ENCODE measurements around the gene SCAMP4. TPM values are rescaled to one million over a fixed set of nuclear protein-coding genes. Genes with fewer than 3 reads are reported as not detected.

SCAMP4 gene
- total and polyA plus RNA-seq, 9 donors = 14.9 to 45.3 (median 31.7) TPM

GRCh38 chr19:1911995-1912394, 6.8 kb downstream of the SCAMP4 start:
- no peak overlapping the region for H3K4me3 ChIP-seq (ENCODE audit: low read length)
- 94% methylated on average over 37 of the region's 37 CpGs for WGBS (ENCODE audit: insufficient coverage)
- no peaks in the 10 kb centered on the region for H3K27me3 ChIP-seq (ENCODE audit: control insufficient read depth, insufficient read depth, low read length)
- peaks cover 21% of the 10 kb centered on the region for H3K36me3 ChIP-seq (ENCODE audit: control insufficient read depth, insufficient read depth, low read length)
- peaks cover 16% of the 10 kb centered on the region for H3K4me1 ChIP-seq (ENCODE audit: control insufficient read depth, insufficient read depth, low read length)
- H3K27ac ChIP-seq (ENCODE audit: low read length) = no peak overlapping the region
- DNase-seq = no peak
- H3K9me3 ChIP-seq (replicated peaks; ENCODE audit: control insufficient read depth, low read depth, low read length) = no peaks in the 10 kb centered on the region

GRCh38 chr19:1912760-1913505, 7.7 kb downstream of the SCAMP4 start:
- H3K9me3 ChIP-seq (replicated peaks; ENCODE audit: control insufficient read depth, low read depth, low read length) = no peaks in the 10 kb centered on the region

GRCh38 chr19:1913781-1914577, 8.8 kb downstream of the SCAMP4 start:
- peaks cover 34% of the 10 kb centered on the region for H3K36me3 ChIP-seq (ENCODE audit: control insufficient read depth, insufficient read depth, low read length)
- no peaks in the 10 kb centered on the region for H3K27me3 ChIP-seq (ENCODE audit: control insufficient read depth, insufficient read depth, low read length)
- H3K4me1 ChIP-seq (ENCODE audit: control insufficient read depth, insufficient read depth, low read length) = peaks cover 8% of the 10 kb centered on the region
- WGBS (ENCODE audit: insufficient coverage) = 88% methylated on average over 22 of the region's 23 CpGs
- no peak overlapping the region for H3K27ac ChIP-seq (ENCODE audit: low read length)
- DNase-seq = no peak
- no peaks in the 10 kb centered on the region for H3K9me3 ChIP-seq (replicated peaks; ENCODE audit: control insufficient read depth, low read depth, low read length)
- no peak overlapping the region for H3K4me3 ChIP-seq (ENCODE audit: low read length)

More at GRCh38 chr19:1912760-1913505, 7.7 kb downstream of the SCAMP4 start:
- no peak for DNase-seq
- Histone ChIP-seq H3K4me3 (ENCODE audit: low read length) (no peak overlapping the region), H3K4me1 (ENCODE audit: control insufficient read depth, insufficient read depth, low read length) (peaks cover 9% of the 10 kb centered on the region), H3K27ac (ENCODE audit: low read length) (no peak overlapping the region), H3K36me3 (ENCODE audit: control insufficient read depth, insufficient read depth, low read length) (peaks cover 28% of the 10 kb centered on the region), H3K27me3 (ENCODE audit: control insufficient read depth, insufficient read depth, low read length) (no peaks in the 10 kb centered on the region)
- 97% methylated on average over 76 of the region's 77 CpGs for WGBS (ENCODE audit: insufficient coverage)

GRCh38 chr19:1914826-1915341, 9.7 kb downstream of the SCAMP4 start:
- DNase-seq = no peak
- Histone ChIP-seq H3K9me3 (replicated peaks; ENCODE audit: control insufficient read depth, low read depth, low read length) (no peaks in the 10 kb centered on the region), H3K4me1 (ENCODE audit: control insufficient read depth, insufficient read depth, low read length) (no peaks in the 10 kb centered on the region), H3K27ac (ENCODE audit: low read length) (no peak overlapping the region), H3K36me3 (ENCODE audit: control insufficient read depth, insufficient read depth, low read length) (peaks cover 37% of the 10 kb centered on the region), H3K4me3 (ENCODE audit: low read length) (no peak overlapping the region), H3K27me3 (ENCODE audit: control insufficient read depth, insufficient read depth, low read length) (no peaks in the 10 kb centered on the region)
- 90% methylated on average over 23 of the region's 23 CpGs for WGBS (ENCODE audit: insufficient coverage)

GRCh38 chr19:1917146-1917545, 11.9 kb downstream of the SCAMP4 start:
- Histone ChIP-seq H3K36me3 (ENCODE audit: control insufficient read depth, insufficient read depth, low read length) (peaks cover 58% of the 10 kb centered on the region), H3K27ac (ENCODE audit: low read length) (no peak overlapping the region), H3K27me3 (ENCODE audit: control insufficient read depth, insufficient read depth, low read length) (no peaks in the 10 kb centered on the region), H3K4me3 (ENCODE audit: low read length) (no peak overlapping the region), H3K4me1 (ENCODE audit: control insufficient read depth, insufficient read depth, low read length) (no peaks in the 10 kb centered on the region), H3K9me3 (replicated peaks; ENCODE audit: control insufficient read depth, low read depth, low read length) (no peaks in the 10 kb centered on the region)
- 89% methylated on average over 17 of the region's 17 CpGs for whole genome bisulfite sequencing (ENCODE audit: insufficient coverage)
- DNase-seq = no peak

GRCh38 chr19:1917926-1918325, 12.7 kb downstream of the SCAMP4 start:
- H3K27me3 ChIP-seq (ENCODE audit: control insufficient read depth, insufficient read depth, low read length) = no peaks in the 10 kb centered on the region
- DNase-seq = no peak
- 94% methylated on average over 25 of the region's 25 CpGs for WGBS (ENCODE audit: insufficient coverage)
- no peaks in the 10 kb centered on the region for H3K9me3 ChIP-seq (replicated peaks; ENCODE audit: control insufficient read depth, low read depth, low read length)
- H3K4me1 ChIP-seq (ENCODE audit: control insufficient read depth, insufficient read depth, low read length) = no peaks in the 10 kb centered on the region
- H3K27ac ChIP-seq (ENCODE audit: low read length) = no peak overlapping the region
- H3K36me3 ChIP-seq (ENCODE audit: control insufficient read depth, insufficient read depth, low read length) = peaks cover 65% of the 10 kb centered on the region
- no peak overlapping the region for H3K4me3 ChIP-seq (ENCODE audit: low read length)

- no peak for DNase-seq
- peaks cover 65% of the 10 kb centered on the region for H3K36me3 ChIP-seq (ENCODE audit: control insufficient read depth, insufficient read depth, low read length)
- WGBS (ENCODE audit: insufficient coverage) = 95% methylated on average over 26 of the region's 28 CpGs
- H3K9me3 ChIP-seq (replicated peaks; ENCODE audit: control insufficient read depth, low read depth, low read length) = no peaks in the 10 kb centered on the region
- H3K27ac ChIP-seq (ENCODE audit: low read length) = no peak overlapping the region
- H3K4me1 ChIP-seq (ENCODE audit: control insufficient read depth, insufficient read depth, low read length) = no peaks in the 10 kb centered on the region
- H3K27me3 ChIP-seq (ENCODE audit: control insufficient read depth, insufficient read depth, low read length) = no peaks in the 10 kb centered on the region
- no peak overlapping the region for H3K4me3 ChIP-seq (ENCODE audit: low read length)
Measured at GRCh38 chr19:1918975-1919374, 13.8 kb downstream of the SCAMP4 start.

- no peaks in the 10 kb centered on the region for H3K4me1 ChIP-seq (ENCODE audit: control insufficient read depth, insufficient read depth, low read length)
Measured at GRCh38 chr19:1920644-1921043, 15.4 kb downstream of the SCAMP4 start.

GRCh38 chr19:1921326-1921725, 16.1 kb downstream of the SCAMP4 start:
- Histone ChIP-seq H3K27ac (ENCODE audit: low read length) (no peak overlapping the region), H3K4me1 (ENCODE audit: control insufficient read depth, insufficient read depth, low read length) (no peaks in the 10 kb centered on the region), H3K27me3 (ENCODE audit: control insufficient read depth, insufficient read depth, low read length) (no peaks in the 10 kb centered on the region), H3K4me3 (ENCODE audit: low read length) (no peak overlapping the region), H3K36me3 (ENCODE audit: control insufficient read depth, insufficient read depth, low read length) (peaks cover 68% of the 10 kb centered on the region), H3K9me3 (replicated peaks; ENCODE audit: control insufficient read depth, low read depth, low read length) (no peaks in the 10 kb centered on the region)
- no peak for DNase-seq
- WGBS (ENCODE audit: insufficient coverage) = 90% methylated on average over 12 of the region's 19 CpGs

More at GRCh38 chr19:1920644-1921043, 15.4 kb downstream of the SCAMP4 start:
- Histone ChIP-seq H3K27me3 (ENCODE audit: control insufficient read depth, insufficient read depth, low read length) (no peaks in the 10 kb centered on the region), H3K9me3 (replicated peaks; ENCODE audit: control insufficient read depth, low read depth, low read length) (no peaks in the 10 kb centered on the region), H3K27ac (ENCODE audit: low read length) (no peak overlapping the region), H3K4me3 (ENCODE audit: low read length) (no peak overlapping the region), H3K36me3 (ENCODE audit: control insufficient read depth, insufficient read depth, low read length) (peaks cover 68% of the 10 kb centered on the region)
- DNase-seq = no peak
- 91% methylated on average over 19 of the region's 19 CpGs for WGBS (ENCODE audit: insufficient coverage)

GRCh38 chr19:1921825-1922224, 16.6 kb downstream of the SCAMP4 start:
- H3K27me3 ChIP-seq (ENCODE audit: control insufficient read depth, insufficient read depth, low read length) = no peaks in the 10 kb centered on the region
- no peak overlapping the region for H3K27ac ChIP-seq (ENCODE audit: low read length)
- H3K9me3 ChIP-seq (replicated peaks; ENCODE audit: control insufficient read depth, low read depth, low read length) = no peaks in the 10 kb centered on the region
- DNase-seq = no peak
- no peaks in the 10 kb centered on the region for H3K4me1 ChIP-seq (ENCODE audit: control insufficient read depth, insufficient read depth, low read length)
- no peak overlapping the region for H3K4me3 ChIP-seq (ENCODE audit: low read length)
- WGBS (ENCODE audit: insufficient coverage) = 96% methylated on average over 13 of the region's 15 CpGs
- H3K36me3 ChIP-seq (ENCODE audit: control insufficient read depth, insufficient read depth, low read length) = peaks cover 68% of the 10 kb centered on the region
